ENCODE data around the gene REEP2.

Gene REEP2

GRCh38 chr5:138449501-138450239 is 10.8 kb downstream of the REEP2 start:
- H3K9ac ChIP-seq (ENCODE audit: low read length) = no peak overlapping the region
- DNase-seq (ENCODE audit: low read depth) = peak; percentile 96
- no peaks in the 10 kb centered on the region for H3K9me3 ChIP-seq (ENCODE audit: control insufficient read depth, low read length)
- peaks cover 5% of the 10 kb centered on the region for H3K27me3 ChIP-seq (replicated peaks; ENCODE audit: control insufficient read depth, insufficient read depth, low read length)
- no peaks in the 10 kb centered on the region for H3K36me3 ChIP-seq (ENCODE audit: control insufficient read depth, insufficient read depth, low read length, severe bottlenecking)
- H3K4me3 ChIP-seq (ENCODE audit: low read length) = no peak overlapping the region
- H3K4me1 ChIP-seq (ENCODE audit: control insufficient read depth, insufficient read depth, low read length) = peaks cover 5% of the 10 kb centered on the region

- DNase-seq (ENCODE audit: low read depth) = no peak
- Histone ChIP-seq H3K27me3 (replicated peaks; ENCODE audit: control insufficient read depth, insufficient read depth, low read length) (peaks cover 9% of the 10 kb centered on the region), H3K9me3 (ENCODE audit: control insufficient read depth, low read length) (no peaks in the 10 kb centered on the region), H3K9ac (ENCODE audit: low read length) (no peak overlapping the region), H3K4me3 (ENCODE audit: low read length) (no peak overlapping the region), H3K36me3 (ENCODE audit: control insufficient read depth, insufficient read depth, low read length, severe bottlenecking) (no peaks in the 10 kb centered on the region), H3K4me1 (ENCODE audit: control insufficient read depth, insufficient read depth, low read length) (peaks cover 5% of the 10 kb centered on the region)
Observed at GRCh38 chr5:138450971-138451370, 12.1 kb downstream of the REEP2 start.

DNA sequence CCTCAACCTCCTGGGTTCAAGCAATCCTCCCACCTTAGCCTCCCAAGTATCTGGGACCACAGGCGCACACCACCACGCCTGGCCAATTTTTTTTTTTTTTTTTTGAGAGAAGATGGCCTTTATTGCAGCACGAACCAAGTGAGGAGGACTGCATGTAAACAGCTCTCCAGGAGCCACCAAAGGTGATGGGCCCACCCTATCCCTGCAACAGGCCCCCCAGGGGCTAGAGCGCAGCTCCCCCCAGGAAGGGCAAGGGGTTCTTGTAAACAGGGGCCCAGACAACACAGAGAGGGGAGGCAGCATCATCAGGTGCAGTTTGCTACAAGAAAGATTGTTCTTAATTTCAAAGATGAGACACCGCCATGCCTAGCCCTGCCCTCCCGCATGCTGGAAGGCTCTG is 13.9 kb downstream of the REEP2 start:
- H3K9ac ChIP-seq (ENCODE audit: low read length) = no peak overlapping the region
- DNase-seq (ENCODE audit: low read depth) = no peak
- H3K4me1 ChIP-seq (ENCODE audit: control insufficient read depth, insufficient read depth, low read length) = peaks cover 5% of the 10 kb centered on the region
- H3K4me3 ChIP-seq (ENCODE audit: low read length) = no peak overlapping the region
- no peaks in the 10 kb centered on the region for H3K9me3 ChIP-seq (ENCODE audit: control insufficient read depth, low read length)
- H3K36me3 ChIP-seq (ENCODE audit: control insufficient read depth, insufficient read depth, low read length, severe bottlenecking) = no peaks in the 10 kb centered on the region
- H3K27me3 ChIP-seq (replicated peaks; ENCODE audit: control insufficient read depth, insufficient read depth, low read length) = peaks cover 19% of the 10 kb centered on the region

GRCh38 chr5:138453590-138453989 is 14.7 kb downstream of the REEP2 start:
- no peak overlapping the region for H3K4me3 ChIP-seq (ENCODE audit: low read length)
- no peaks in the 10 kb centered on the region for H3K36me3 ChIP-seq (ENCODE audit: control insufficient read depth, insufficient read depth, low read length, severe bottlenecking)
- no peak for DNase-seq (ENCODE audit: low read depth)
- H3K4me1 ChIP-seq (ENCODE audit: control insufficient read depth, insufficient read depth, low read length) = peaks cover 5% of the 10 kb centered on the region
- H3K9me3 ChIP-seq (ENCODE audit: control insufficient read depth, low read length) = no peaks in the 10 kb centered on the region
- peaks cover 23% of the 10 kb centered on the region for H3K27me3 ChIP-seq (replicated peaks; ENCODE audit: control insufficient read depth, insufficient read depth, low read length)
- no peak overlapping the region for H3K9ac ChIP-seq (ENCODE audit: low read length)

DNA sequence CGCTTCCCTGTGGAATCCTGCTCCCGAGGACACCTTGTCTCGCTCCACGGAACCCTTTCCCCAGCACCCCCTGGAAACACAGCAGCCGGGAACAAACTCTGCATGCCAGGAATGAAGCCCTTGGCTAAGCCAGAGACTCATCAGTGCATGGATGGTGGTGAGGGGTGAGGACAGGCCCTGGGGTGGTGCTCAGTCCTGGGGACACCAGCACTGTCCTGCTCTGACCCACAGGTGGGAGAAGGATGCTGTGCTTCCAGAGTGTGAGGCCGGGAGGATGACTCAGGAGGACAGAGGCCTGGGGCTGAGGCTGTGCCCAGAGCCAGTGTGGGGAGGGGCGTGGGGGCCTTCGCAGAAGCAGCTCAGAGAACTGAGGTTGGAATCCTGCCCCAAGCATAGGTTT is 15.3 kb downstream of the REEP2 start:
- no peaks in the 10 kb centered on the region for H3K36me3 ChIP-seq (ENCODE audit: control insufficient read depth, insufficient read depth, low read length, severe bottlenecking)
- H3K9me3 ChIP-seq (ENCODE audit: control insufficient read depth, low read length) = no peaks in the 10 kb centered on the region
- DNase-seq (ENCODE audit: low read depth) = no peak
- H3K27me3 ChIP-seq (replicated peaks; ENCODE audit: control insufficient read depth, insufficient read depth, low read length) = peaks cover 23% of the 10 kb centered on the region
- no peak overlapping the region for H3K9ac ChIP-seq (ENCODE audit: low read length)
- no peak overlapping the region for H3K4me3 ChIP-seq (ENCODE audit: low read length)
- peaks cover 5% of the 10 kb centered on the region for H3K4me1 ChIP-seq (ENCODE audit: control insufficient read depth, insufficient read depth, low read length)

- Histone ChIP-seq H3K4me1 (ENCODE audit: control insufficient read depth, insufficient read depth, low read length) (no peaks in the 10 kb centered on the region), H3K9ac (ENCODE audit: low read length) (no peak overlapping the region), H3K27me3 (replicated peaks; ENCODE audit: control insufficient read depth, insufficient read depth, low read length) (peaks cover 23% of the 10 kb centered on the region), H3K9me3 (ENCODE audit: control insufficient read depth, low read length) (no peaks in the 10 kb centered on the region), H3K4me3 (ENCODE audit: low read length) (no peak overlapping the region), H3K36me3 (ENCODE audit: control insufficient read depth, insufficient read depth, low read length, severe bottlenecking) (no peaks in the 10 kb centered on the region)
- no peak for DNase-seq (ENCODE audit: low read depth)
Observed at GRCh38 chr5:138455232-138455930, 16.5 kb downstream of the REEP2 start.

GRCh38 chr5:138457531-138458275 is 18.8 kb downstream of the REEP2 start:
- Histone ChIP-seq H3K4me3 (ENCODE audit: low read length) (no peak overlapping the region), H3K36me3 (ENCODE audit: control insufficient read depth, insufficient read depth, low read length, severe bottlenecking) (no peaks in the 10 kb centered on the region), H3K27me3 (replicated peaks; ENCODE audit: control insufficient read depth, insufficient read depth, low read length) (peaks cover 23% of the 10 kb centered on the region), H3K4me1 (ENCODE audit: control insufficient read depth, insufficient read depth, low read length) (peaks cover 9% of the 10 kb centered on the region), H3K9me3 (ENCODE audit: control insufficient read depth, low read length) (no peaks in the 10 kb centered on the region), H3K9ac (ENCODE audit: low read length) (no peak overlapping the region)
- DNase-seq (ENCODE audit: low read depth) = no peak

DNA sequence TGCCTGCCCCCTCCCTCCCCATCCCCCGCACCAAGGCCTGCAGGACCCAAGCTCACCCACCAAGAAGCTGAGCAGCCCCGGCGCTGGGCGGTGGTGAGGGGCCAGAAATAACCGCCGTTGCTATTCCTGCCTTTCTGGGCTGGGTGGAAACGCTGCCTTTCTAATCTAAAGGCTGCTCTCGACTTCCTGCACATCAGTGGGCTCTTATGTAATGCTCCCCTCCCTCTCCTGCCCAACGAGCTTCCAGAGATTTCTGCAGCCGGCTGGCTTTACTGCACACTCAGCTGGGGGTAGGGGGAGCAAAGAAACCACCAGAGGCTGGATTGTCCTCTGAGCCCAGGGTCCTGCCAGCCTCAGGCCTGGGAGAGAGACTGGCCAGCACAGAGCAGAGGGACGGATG is 19.5 kb downstream of the REEP2 start:
- Histone ChIP-seq H3K9me3 (ENCODE audit: control insufficient read depth, low read length) (no peaks in the 10 kb centered on the region), H3K27me3 (replicated peaks; ENCODE audit: control insufficient read depth, insufficient read depth, low read length) (peaks cover 23% of the 10 kb centered on the region), H3K36me3 (ENCODE audit: control insufficient read depth, insufficient read depth, low read length, severe bottlenecking) (no peaks in the 10 kb centered on the region), H3K4me3 (ENCODE audit: low read length) (no peak overlapping the region), H3K4me1 (ENCODE audit: control insufficient read depth, insufficient read depth, low read length) (peaks cover 13% of the 10 kb centered on the region), H3K9ac (ENCODE audit: low read length) (no peak overlapping the region)
- no peak for DNase-seq (ENCODE audit: low read depth)

DNA sequence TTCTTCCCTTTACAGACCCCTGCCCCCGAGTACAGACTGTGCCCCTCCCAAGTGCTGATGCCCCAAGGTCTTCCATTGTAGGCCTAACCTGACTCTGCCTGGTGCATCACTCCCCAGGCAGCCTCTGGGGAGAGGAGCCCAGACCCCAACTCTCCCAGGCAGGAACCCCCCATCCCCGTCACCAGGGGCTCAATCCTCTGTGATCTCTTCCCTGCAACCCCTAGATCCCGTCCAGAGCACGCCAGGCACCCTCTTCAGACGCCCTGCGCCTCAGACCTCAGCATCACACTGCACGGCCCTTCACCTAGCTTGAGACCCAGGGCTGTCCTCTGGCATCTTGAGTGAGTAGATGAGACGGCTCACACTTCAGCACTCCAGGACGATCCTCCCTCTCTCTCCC is 20.0 kb downstream of the REEP2 start:
- no peaks in the 10 kb centered on the region for H3K36me3 ChIP-seq (ENCODE audit: control insufficient read depth, insufficient read depth, low read length, severe bottlenecking)
- H3K4me3 ChIP-seq (ENCODE audit: low read length) = no peak overlapping the region
- H3K27me3 ChIP-seq (replicated peaks; ENCODE audit: control insufficient read depth, insufficient read depth, low read length) = peaks cover 23% of the 10 kb centered on the region
- H3K4me1 ChIP-seq (ENCODE audit: control insufficient read depth, insufficient read depth, low read length) = peaks cover 15% of the 10 kb centered on the region
- DNase-seq (ENCODE audit: low read depth) = no peak
- no peak overlapping the region for H3K9ac ChIP-seq (ENCODE audit: low read length)
- H3K9me3 ChIP-seq (ENCODE audit: control insufficient read depth, low read length) = no peaks in the 10 kb centered on the region

DNA sequence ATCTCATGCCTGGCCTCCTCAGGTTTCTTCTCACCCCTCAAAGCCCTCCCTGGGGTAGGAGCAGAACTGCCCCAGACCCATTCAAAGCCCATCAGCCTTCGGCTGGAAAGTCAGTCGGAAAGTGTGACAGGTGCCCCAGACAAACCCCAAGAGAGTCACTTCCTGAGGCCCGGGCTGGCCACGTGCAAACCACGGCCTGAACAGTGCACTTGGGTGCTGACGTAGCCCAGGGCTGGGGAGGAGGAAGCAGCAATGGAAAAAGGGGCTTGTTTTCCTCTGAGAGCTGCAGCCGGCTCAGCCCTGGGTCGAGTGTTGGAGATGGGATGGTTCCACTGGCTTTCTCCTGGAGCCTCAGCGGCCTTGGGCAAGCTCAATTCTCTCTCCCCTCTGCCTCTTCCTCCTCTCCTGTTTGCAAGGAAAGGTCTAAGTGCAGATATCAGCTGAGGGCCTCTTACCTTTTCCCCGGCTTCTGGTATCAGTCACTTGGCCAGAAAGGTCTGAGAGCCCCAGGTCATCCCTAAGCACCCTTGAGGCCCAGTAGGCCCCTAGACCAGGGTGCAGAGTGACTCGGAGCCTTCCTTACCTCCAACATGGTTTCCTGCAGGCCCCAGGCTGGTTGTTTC is 20.6 kb downstream of the REEP2 start:
- peaks cover 20% of the 10 kb centered on the region for H3K27me3 ChIP-seq (replicated peaks; ENCODE audit: control insufficient read depth, insufficient read depth, low read length)
- DNase-seq (ENCODE audit: low read depth) = no peak

More for the DNA sequence above, 20.6 kb downstream of the REEP2 start:
- Histone ChIP-seq H3K4me3 (ENCODE audit: low read length) (no peak overlapping the region), H3K9ac (ENCODE audit: low read length) (no peak overlapping the region), H3K4me1 (ENCODE audit: control insufficient read depth, insufficient read depth, low read length) (peaks cover 15% of the 10 kb centered on the region), H3K36me3 (ENCODE audit: control insufficient read depth, insufficient read depth, low read length, severe bottlenecking) (no peaks in the 10 kb centered on the region), H3K9me3 (ENCODE audit: control insufficient read depth, low read length) (no peaks in the 10 kb centered on the region)
